T-helper 2 cell treated with Interferon-gamma antibody and Interleukin-4, amounts not matched to agents 5 μg/mL and 100 μg/mL, for 36 hours (primary cell): Measurements from ENCODE around the gene FHOD3.

Experiments
- DNase-seq: peaks from one replicate; pipeline ENCODE4 v3.0.0; 2021; ENCODE audit warnings: low spot score
- H3K27ac Mint-ChIP-seq: one replicate; pipeline ENCODE4 v1.8.0; 2021; ENCODE audit warnings: mild to moderate bottlenecking, mixed read lengths
- H3K27me3 Mint-ChIP-seq: one replicate; pipeline ENCODE4 v1.8.0; 2021; ENCODE audit warnings: low read depth, mixed read lengths
- H3K36me3 Mint-ChIP-seq: one replicate; pipeline ENCODE4 v1.8.0; 2021; ENCODE audit warnings: low read depth, mixed read lengths
- H3K4me1 Mint-ChIP-seq: one replicate; pipeline ENCODE4 v1.8.0; 2021; ENCODE audit warnings: low read depth, mixed read lengths
- H3K4me3 Mint-ChIP-seq: one replicate; pipeline ENCODE4 v1.8.0; 2022; ENCODE audit warnings: mild to moderate bottlenecking, moderate library complexity, mixed read lengths
- H3K9me3 Mint-ChIP-seq: one replicate; pipeline ENCODE4 v1.8.0; 2021; ENCODE audit warnings: mixed read lengths

FHOD3 gene

GRCh38 chr18:36628435-36629137, 331.1 kb downstream of the FHOD3 start:
- H3K27me3 Mint-ChIP-seq: peaks cover 3% of the 10 kb centered on the region
- no peaks in the 10 kb centered on the region for H3K4me1 Mint-ChIP-seq
- no peaks in the 10 kb centered on the region for H3K9me3 Mint-ChIP-seq
- H3K36me3 Mint-ChIP-seq: no peaks in the 10 kb centered on the region
- DNase-seq: no peak
- no peak overlapping the region for H3K4me3 Mint-ChIP-seq
- no peak overlapping the region for H3K27ac Mint-ChIP-seq

GRCh38 chr18:36629138-36629530, 331.6 kb downstream of the FHOD3 start:
- peaks cover 3% of the 10 kb centered on the region for H3K27me3 Mint-ChIP-seq
- no peak for DNase-seq
- no peak overlapping the region for H3K4me3 Mint-ChIP-seq
- H3K9me3 Mint-ChIP-seq: no peaks in the 10 kb centered on the region
- no peaks in the 10 kb centered on the region for H3K4me1 Mint-ChIP-seq
- no peaks in the 10 kb centered on the region for H3K36me3 Mint-ChIP-seq
- no peak overlapping the region for H3K27ac Mint-ChIP-seq

- no peaks in the 10 kb centered on the region for H3K4me1 Mint-ChIP-seq
- DNase-seq: no peak
- no peaks in the 10 kb centered on the region for H3K9me3 Mint-ChIP-seq
Observed at GRCh38 chr18:36629836-36630235, 332.3 kb downstream of the FHOD3 start.

GRCh38 chr18:36630917-36631316, 333.4 kb downstream of the FHOD3 start:
- Mint-ChIP-seq H3K9me3 (no peaks in the 10 kb centered on the region), H3K4me1 (no peaks in the 10 kb centered on the region), H3K27me3 (peaks cover 3% of the 10 kb centered on the region)

More at GRCh38 chr18:36629836-36630235, 332.3 kb downstream of the FHOD3 start:
- Mint-ChIP-seq H3K27ac (no peak overlapping the region), H3K27me3 (peaks cover 3% of the 10 kb centered on the region), H3K4me3 (no peak overlapping the region), H3K36me3 (no peaks in the 10 kb centered on the region)

GRCh38 chr18:36633961-36634412, 336.5 kb downstream of the FHOD3 start:
- no peaks in the 10 kb centered on the region for H3K9me3 Mint-ChIP-seq
- peaks cover 3% of the 10 kb centered on the region for H3K27me3 Mint-ChIP-seq
- no peak overlapping the region for H3K4me3 Mint-ChIP-seq
- no peaks in the 10 kb centered on the region for H3K36me3 Mint-ChIP-seq
- no peak for DNase-seq
- H3K27ac Mint-ChIP-seq: no peak overlapping the region
- H3K4me1 Mint-ChIP-seq: no peaks in the 10 kb centered on the region

More at GRCh38 chr18:36630917-36631316, 333.4 kb downstream of the FHOD3 start:
- Mint-ChIP-seq H3K27ac (no peak overlapping the region), H3K36me3 (no peaks in the 10 kb centered on the region), H3K4me3 (no peak overlapping the region)
- DNase-seq: no peak

- H3K36me3 Mint-ChIP-seq: no peaks in the 10 kb centered on the region
- no peak overlapping the region for H3K27ac Mint-ChIP-seq
- H3K9me3 Mint-ChIP-seq: no peaks in the 10 kb centered on the region
- no peak overlapping the region for H3K4me3 Mint-ChIP-seq
- peaks cover 3% of the 10 kb centered on the region for H3K27me3 Mint-ChIP-seq
- DNase-seq: no peak
- H3K4me1 Mint-ChIP-seq: no peaks in the 10 kb centered on the region
Observed at GRCh38 chr18:36634573-36635216, 337.2 kb downstream of the FHOD3 start.

GRCh38 chr18:36635414-36636096, 338.0 kb downstream of the FHOD3 start:
- no peak overlapping the region for H3K4me3 Mint-ChIP-seq
- H3K36me3 Mint-ChIP-seq: no peaks in the 10 kb centered on the region
- H3K27me3 Mint-ChIP-seq: peaks cover 3% of the 10 kb centered on the region
- DNase-seq: no peak
- H3K9me3 Mint-ChIP-seq: no peaks in the 10 kb centered on the region
- no peaks in the 10 kb centered on the region for H3K4me1 Mint-ChIP-seq
- no peak overlapping the region for H3K27ac Mint-ChIP-seq

GRCh38 chr18:36636237-36636817, 338.8 kb downstream of the FHOD3 start:
- Mint-ChIP-seq H3K27ac (no peak overlapping the region), H3K9me3 (no peaks in the 10 kb centered on the region), H3K4me1 (no peaks in the 10 kb centered on the region), H3K36me3 (no peaks in the 10 kb centered on the region), H3K27me3 (peaks cover 3% of the 10 kb centered on the region), H3K4me3 (no peak overlapping the region)
- no peak for DNase-seq

GRCh38 chr18:36638224-36638623, 340.7 kb downstream of the FHOD3 start:
- Mint-ChIP-seq H3K27ac (no peak overlapping the region), H3K9me3 (no peaks in the 10 kb centered on the region), H3K4me1 (no peaks in the 10 kb centered on the region), H3K4me3 (no peak overlapping the region), H3K27me3 (no peaks in the 10 kb centered on the region), H3K36me3 (no peaks in the 10 kb centered on the region)
- no peak for DNase-seq

GRCh38 chr18:36640021-36640952, 342.8 kb downstream of the FHOD3 start:
- H3K4me1 Mint-ChIP-seq: no peaks in the 10 kb centered on the region
- no peak for DNase-seq
- H3K9me3 Mint-ChIP-seq: no peaks in the 10 kb centered on the region
- H3K27ac Mint-ChIP-seq: no peak overlapping the region
- H3K4me3 Mint-ChIP-seq: no peak overlapping the region
- no peaks in the 10 kb centered on the region for H3K36me3 Mint-ChIP-seq
- H3K27me3 Mint-ChIP-seq: no peaks in the 10 kb centered on the region

- Mint-ChIP-seq H3K4me1 (no peaks in the 10 kb centered on the region), H3K36me3 (no peaks in the 10 kb centered on the region), H3K27me3 (peaks cover 2% of the 10 kb centered on the region), H3K9me3 (no peaks in the 10 kb centered on the region), H3K4me3 (no peak overlapping the region), H3K27ac (no peak overlapping the region)
- DNase-seq: no peak
Observed at GRCh38 chr18:36643061-36643460, 345.5 kb downstream of the FHOD3 start.

- H3K27me3 Mint-ChIP-seq: peaks cover 17% of the 10 kb centered on the region
- H3K27ac Mint-ChIP-seq: no peak overlapping the region
- no peaks in the 10 kb centered on the region for H3K36me3 Mint-ChIP-seq
- DNase-seq: no peak
- no peak overlapping the region for H3K4me3 Mint-ChIP-seq
- H3K4me1 Mint-ChIP-seq: no peaks in the 10 kb centered on the region
- no peaks in the 10 kb centered on the region for H3K9me3 Mint-ChIP-seq
Observed at GRCh38 chr18:36648803-36649202, 351.3 kb downstream of the FHOD3 start.

- DNase-seq: no peak
- Mint-ChIP-seq H3K27me3 (peaks cover 17% of the 10 kb centered on the region), H3K4me3 (no peak overlapping the region), H3K9me3 (no peaks in the 10 kb centered on the region), H3K4me1 (no peaks in the 10 kb centered on the region), H3K27ac (no peak overlapping the region), H3K36me3 (no peaks in the 10 kb centered on the region)
Observed at GRCh38 chr18:36649205-36649604, 351.7 kb downstream of the FHOD3 start.
